HEK293T (cell line): ENCODE results near the gene DLG1.

Source experiments
- BHLHE40 ChIP-seq: fragments of 450-650 bp; IDR thresholded peaks from 2 replicates; pipeline ENCODE4 v1.6.1; 2016; ENCODE audit warnings: mild to moderate bottlenecking, moderate library complexity, borderline replicate concordance
- FOXA1 ChIP-seq: fragments of 450-650 bp; IDR thresholded peaks from 2 replicates; pipeline ENCODE4 v1.6.1; 2016; ENCODE audit warnings: mild to moderate bottlenecking
- L3MBTL2 ChIP-seq: fragments of 450-650 bp; conservative IDR thresholded peaks from 2 replicates; pipeline ENCODE4 v1.6.1; 2016; ENCODE audit warnings: mild to moderate bottlenecking
- LEF1 ChIP-seq: fragments of 450-650 bp; IDR thresholded peaks from 2 replicates; pipeline ENCODE4 v1.6.1; 2017; ENCODE audit warnings: mild to moderate bottlenecking, borderline replicate concordance
- SP1 ChIP-seq: fragments of 450-650 bp; IDR thresholded peaks from 2 replicates; pipeline ENCODE4 v1.6.1; 2017
- SUZ12 ChIP-seq: fragments of 450-650 bp; IDR thresholded peaks from 2 replicates; pipeline ENCODE4 v1.6.1; 2016; ENCODE audit warnings: mild to moderate bottlenecking
- TARDBP ChIP-seq: fragments of 450-650 bp; IDR thresholded peaks from 2 replicates; pipeline ENCODE4 v1.6.1; 2016

- no peak for TF ChIP-seq SP1
- no peak for TF ChIP-seq L3MBTL2
- TF ChIP-seq FOXA1, result no peak
- no peak for TF ChIP-seq SUZ12
- no peak for TF ChIP-seq TARDBP
- TF ChIP-seq BHLHE40, result no peak
- no peak for TF ChIP-seq LEF1
These were observed 15.4 kb downstream of the DLG1 start for GRCh38 chr3:197283045-197283444.
